ENCODE measurements around the gene HIF1AN. TPM values are rescaled to one million over a fixed set of nuclear protein-coding genes. Genes with fewer than 3 reads are reported as not detected.

HIF1AN gene
- total and polyA plus RNA-seq, 2 of the 8 experiments (the other 6 are each of a cell fraction or from before 2014, with no cell fraction given), result 10.9 to 62.8 TPM

GRCh38 chr10:100551738-100552137 is 16.0 kb downstream of the HIF1AN start (continued):
- TF ChIP-seq RFX5 (IDR thresholded peaks at IDR 0.05; ENCODE audit: borderline replicate concordance, low read depth, low read length), result no peak
- TF ChIP-seq POLR2A (IDR thresholded peaks at IDR 0.05; ENCODE audit: control extremely low read depth in 1 of 2, low read depth in 2 of 2, low read length in 2 of 2), result no peak
- TF ChIP-seq NANOG (IDR thresholded peaks at IDR 0.05; ENCODE audit: insufficient read depth, low read depth, low read length, poor library complexity, severe bottlenecking), result no peak
- no peak for TF ChIP-seq RBBP5 (IDR thresholded peaks at IDR 0.05; ENCODE audit: borderline replicate concordance, low read depth, low read length)
- no peak for TF ChIP-seq E2F6 (IDR thresholded peaks at IDR 0.05)
- TF ChIP-seq KDM5A (IDR thresholded peaks at IDR 0.05; ENCODE audit: low read length), result no peak

Measured in H1 (cell line).